Limb (tissue), 2 donors: ENCODE measurements around the gene DGCR2.

ENCODE experiments used
- DNase-seq, 2 donors: peaks; one replicate each; pipeline ENCODE4 v3.0.0-alpha.2; 2016; ENCODE audit errors: extremely low spot score in 2 of 2

Gene DGCR2

DNA sequence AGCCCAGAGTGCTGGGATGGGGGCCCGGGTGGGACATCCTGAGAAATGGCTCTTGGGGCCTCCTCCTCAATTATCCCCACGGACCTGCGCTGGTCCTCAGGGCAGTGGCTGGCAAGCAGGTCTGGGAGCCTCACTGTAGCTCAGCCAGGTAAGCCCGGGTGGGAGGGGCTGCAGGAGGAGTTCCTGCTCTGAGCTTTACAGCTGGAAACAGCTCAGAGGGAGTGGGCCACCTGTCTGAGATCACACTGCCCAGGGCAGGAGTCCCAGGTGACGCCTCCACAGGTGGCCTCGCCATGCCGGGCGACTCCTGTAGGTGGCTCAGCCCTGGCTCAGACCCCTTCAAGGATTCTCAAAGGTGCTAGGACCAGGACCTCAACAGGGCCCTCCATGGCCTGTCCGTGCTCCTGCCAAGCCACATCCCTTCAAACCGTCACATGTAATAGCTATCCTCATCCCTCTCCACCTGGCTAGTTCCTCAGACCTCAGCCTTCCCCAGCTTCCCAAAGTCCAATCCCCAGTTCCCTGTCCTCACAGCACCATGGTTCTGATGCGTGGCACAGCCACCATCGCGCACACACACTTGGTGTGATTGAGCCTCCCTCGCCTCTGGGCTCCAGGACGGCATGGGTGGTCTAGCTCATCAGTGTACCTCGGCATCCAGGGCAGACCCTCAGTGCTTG lies 5.3 kb upstream of the DGCR2 start:
- no peak for DNase-seq

- no peak for DNase-seq
Measured at GRCh38 chr22:19126309-19127273, 4.4 kb upstream of the DGCR2 start.

DNA sequence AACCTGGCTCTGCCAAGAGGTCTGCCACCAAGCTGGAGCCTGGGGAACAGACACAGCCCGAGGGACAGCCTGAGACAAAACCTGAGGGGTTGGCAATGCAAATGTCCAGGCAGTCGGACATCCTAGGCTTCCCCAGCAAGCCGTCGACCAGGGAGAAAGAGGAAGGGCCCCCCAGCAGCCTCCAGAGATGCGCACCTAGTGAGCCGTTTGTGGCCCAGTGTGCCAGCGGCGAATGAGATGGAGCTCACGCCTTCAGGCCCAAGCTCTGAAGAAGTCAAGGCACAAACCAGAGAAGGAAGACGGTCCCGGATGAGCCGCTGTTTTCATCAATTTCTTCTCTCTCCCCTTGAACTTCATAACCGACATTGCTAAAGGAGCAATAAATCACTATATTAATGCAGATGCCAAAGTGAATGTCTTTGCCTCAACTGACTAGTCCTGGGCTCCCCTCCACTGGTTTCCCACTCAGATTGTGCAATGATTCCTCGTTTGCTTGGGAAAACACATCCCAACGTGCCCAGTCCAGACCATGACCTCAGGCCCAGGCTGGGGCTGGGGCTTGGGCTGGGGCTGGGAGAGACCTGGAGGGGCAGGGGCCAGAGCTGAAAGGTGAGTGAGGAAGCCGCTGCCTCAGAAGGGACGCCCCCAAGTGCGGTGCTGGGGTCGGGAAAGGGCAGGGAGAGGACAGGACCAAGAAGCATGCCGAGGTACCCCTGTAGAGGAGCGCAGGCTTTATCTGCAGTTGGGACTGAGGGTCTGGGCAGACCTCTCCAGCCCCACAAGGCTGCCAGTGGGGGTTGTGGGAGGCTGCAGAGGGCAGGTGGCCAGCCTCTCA lies 3.5 kb upstream of the DGCR2 start:
- no peak for DNase-seq

- no peak for DNase-seq
Measured at GRCh38 chr22:19125011-19125410, 2.8 kb upstream of the DGCR2 start.

DNA sequence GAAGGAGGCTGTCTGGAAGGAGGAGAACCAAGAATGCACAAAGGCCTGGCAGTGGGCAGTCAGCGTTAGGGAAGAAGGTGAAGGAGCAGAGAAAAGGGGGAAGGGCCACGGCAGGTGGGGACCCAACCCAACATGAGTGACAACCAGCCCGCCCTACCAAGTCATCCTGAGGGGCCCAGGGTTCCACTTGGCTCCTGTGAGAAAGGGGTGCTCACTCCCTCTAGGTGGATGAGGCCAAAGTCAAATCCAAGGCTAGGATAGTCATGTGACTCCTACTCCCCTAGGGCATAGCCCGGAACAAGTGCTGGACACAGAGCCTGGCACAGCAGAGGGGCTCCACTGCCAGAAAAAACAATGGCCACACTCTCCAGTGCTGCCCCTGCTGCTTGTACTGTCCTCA lies 2.2 kb upstream of the DGCR2 start:
- DNase-seq, result no peak

DNA sequence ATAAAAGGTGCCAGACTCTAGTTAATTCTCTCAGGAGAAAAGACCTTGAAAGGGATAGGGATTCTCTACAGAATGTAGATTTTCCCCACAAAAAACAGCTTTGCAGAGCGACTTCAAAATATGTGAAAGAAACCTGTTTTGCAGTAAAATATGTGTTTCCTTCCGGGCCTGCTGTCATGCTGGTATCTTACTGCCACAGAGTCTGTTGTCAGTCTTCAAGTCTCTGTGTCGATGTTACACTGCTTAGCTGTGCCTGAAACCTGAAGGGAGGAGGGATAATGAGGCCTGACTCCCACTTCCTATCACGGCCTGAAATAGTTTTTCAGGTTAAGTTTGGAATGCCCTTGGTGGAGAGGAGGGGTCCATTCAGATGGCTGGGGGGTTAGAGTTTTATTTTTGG lies 1.7 kb upstream of the DGCR2 start:
- DNase-seq, result no peak

- DNase-seq, result no peak
Measured at GRCh38 chr22:19122752-19123492, 710 bp upstream of the DGCR2 start.

GRCh38 chr22:19121631-19122142 lies 525 bp downstream of the DGCR2 start:
- peak in 1 of 2 donors; percentile 3 for DNase-seq

DNA sequence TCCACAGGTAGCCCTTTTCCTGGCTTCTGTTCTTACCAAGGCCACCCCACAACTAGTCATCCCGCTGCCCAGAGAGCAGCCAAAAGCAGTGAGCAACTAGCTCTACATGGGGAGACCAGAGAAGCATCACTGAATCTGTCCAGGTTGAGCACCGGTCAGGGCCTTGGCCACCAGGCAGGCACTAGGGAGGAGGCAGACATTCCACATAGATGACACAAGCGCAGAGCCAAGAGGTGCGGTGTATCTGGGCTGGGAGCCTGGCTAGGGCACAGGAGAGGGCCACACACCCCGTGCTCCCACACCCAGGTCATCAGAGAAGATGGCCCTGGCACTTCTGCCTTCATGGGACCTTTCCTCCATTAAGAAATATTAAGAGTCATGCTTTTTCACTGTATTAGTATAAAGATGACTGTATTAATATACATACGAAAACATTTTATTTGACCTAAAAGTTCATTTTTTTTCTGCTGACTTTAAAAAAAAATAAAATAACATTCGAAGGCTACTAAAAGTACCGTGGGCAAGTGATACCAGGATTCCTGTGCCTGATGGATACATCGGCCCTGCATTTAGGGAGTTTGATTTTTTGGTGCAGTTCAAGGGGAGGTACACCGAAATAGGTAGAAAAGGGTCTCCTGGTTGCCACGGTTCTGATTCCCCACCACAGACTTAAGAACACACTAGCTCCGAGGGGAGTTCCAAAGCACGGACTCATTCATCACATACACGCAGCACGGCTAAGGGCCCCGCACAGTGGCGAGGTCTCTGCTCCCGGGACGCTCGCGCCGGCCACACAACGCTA lies 1.2 kb downstream of the DGCR2 start:
- no peak for DNase-seq

GRCh38 chr22:19119949-19120348 lies 2.3 kb downstream of the DGCR2 start:
- no peak for DNase-seq

DNA sequence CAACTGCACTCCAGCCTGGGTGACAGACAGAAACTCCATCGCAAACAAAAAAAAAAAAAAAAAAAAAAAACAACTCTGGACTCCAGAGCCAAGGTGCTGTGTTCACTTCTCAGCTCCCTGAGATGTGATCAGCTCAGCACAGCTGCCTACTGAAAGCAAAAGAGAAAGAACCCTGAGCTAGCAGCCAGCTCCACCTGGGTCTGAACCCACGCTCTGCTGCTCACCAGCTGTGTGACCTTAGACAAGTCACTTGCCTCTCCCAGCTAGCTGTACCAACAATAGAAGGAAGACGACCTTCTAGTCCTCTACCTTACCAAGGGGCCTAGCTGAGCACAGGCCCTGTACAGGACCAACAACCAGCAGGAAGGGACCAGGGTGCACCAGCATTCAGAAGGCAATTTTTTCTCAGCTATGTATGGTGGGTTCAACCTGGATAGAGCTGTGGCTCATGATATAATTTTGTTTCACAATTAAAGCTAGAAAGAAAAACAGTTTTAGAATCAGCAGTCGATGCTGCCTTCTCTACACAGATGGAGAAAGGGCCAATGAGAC lies 3.8 kb downstream of the DGCR2 start:
- DNase-seq, result no peak

- no peak for DNase-seq
Measured at GRCh38 chr22:19117111-19117512, 5.1 kb downstream of the DGCR2 start.

DNA sequence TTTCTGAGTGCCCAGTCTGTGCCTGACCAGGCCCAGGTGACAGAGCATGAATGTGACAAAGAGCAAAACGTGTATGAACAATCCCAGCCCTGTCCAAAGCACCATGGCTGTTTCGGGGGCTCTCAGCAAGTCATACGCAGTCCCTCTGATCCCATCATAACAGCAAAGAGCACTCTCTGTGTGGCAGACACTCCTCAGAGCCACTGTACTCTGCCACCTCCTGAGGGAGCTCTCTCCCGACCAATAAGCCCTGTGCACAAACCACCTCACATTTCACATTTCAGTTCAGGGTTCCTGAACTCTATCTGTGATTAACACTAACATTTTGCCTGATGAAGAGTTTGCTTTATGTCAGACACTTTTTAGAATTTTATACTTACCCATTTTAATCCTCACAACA lies 6.6 kb downstream of the DGCR2 start:
- no peak for DNase-seq

- DNase-seq, result peak in 1 of 2 donors; percentile 36
Measured at GRCh38 chr22:19114984-19115552, 7.1 kb downstream of the DGCR2 start.

DNA sequence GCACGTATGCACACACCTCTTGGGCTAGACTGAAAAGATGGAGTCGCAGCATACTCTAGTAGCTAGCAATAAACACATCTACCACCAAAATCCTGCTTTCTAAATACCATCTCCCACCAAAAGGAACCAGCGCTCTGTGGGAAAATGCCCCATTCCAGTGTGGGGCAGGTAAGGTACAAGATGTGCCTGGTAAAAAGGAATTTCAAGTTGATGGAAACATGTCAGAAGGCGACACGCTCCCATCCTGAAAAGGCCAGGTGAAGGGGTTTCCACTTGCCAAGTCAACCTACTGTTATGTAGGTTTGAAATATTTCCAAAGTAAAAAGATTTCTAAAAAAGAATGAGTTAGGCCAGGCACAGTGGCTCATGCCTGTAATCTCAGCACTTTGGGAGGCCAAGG lies 8.8 kb downstream of the DGCR2 start:
- no peak for DNase-seq

GRCh38 chr22:19111584-19111983 lies 10.6 kb downstream of the DGCR2 start:
- DNase-seq, result no peak

- no peak for DNase-seq
Measured at GRCh38 chr22:19111140-19111539, 11.1 kb downstream of the DGCR2 start.

DNA sequence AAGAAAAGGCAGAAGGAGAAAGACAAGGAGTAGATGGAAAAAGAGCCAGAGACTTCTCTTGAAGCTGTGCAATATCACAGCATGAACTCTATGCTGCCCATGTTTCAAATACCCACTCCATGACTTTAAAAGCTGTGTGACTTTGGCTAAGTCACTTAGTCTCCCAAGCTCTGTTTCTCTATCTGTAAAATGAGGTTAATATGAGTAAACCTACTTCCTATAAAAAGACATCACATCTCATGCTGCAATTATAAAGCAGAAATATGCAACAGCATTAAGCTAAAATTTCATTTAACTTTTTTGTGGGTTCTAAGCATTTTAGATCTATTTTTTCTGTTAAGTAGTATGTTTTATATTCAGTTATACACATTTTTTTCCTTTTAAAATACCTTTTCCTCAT lies 11.6 kb downstream of the DGCR2 start:
- no peak for DNase-seq

GRCh38 chr22:19110064-19110458 lies 12.2 kb downstream of the DGCR2 start:
- no peak for DNase-seq
